Stimulated activated CD8-positive, alpha-beta memory T cell treated with anti-CD3 and anti-CD28 coated beads, Interleukin-7, amount 100 ng/mL, for 1 hour (primary cell): ENCODE results near the gene NFATC4.

Experiments
- DNase-seq, 2 donors: peaks; one replicate each; pipeline ENCODE4 v3.0.0-alpha.2; 2020; ENCODE audit warnings: low read depth in 2 of 2

NFATC4 gene

DNA sequence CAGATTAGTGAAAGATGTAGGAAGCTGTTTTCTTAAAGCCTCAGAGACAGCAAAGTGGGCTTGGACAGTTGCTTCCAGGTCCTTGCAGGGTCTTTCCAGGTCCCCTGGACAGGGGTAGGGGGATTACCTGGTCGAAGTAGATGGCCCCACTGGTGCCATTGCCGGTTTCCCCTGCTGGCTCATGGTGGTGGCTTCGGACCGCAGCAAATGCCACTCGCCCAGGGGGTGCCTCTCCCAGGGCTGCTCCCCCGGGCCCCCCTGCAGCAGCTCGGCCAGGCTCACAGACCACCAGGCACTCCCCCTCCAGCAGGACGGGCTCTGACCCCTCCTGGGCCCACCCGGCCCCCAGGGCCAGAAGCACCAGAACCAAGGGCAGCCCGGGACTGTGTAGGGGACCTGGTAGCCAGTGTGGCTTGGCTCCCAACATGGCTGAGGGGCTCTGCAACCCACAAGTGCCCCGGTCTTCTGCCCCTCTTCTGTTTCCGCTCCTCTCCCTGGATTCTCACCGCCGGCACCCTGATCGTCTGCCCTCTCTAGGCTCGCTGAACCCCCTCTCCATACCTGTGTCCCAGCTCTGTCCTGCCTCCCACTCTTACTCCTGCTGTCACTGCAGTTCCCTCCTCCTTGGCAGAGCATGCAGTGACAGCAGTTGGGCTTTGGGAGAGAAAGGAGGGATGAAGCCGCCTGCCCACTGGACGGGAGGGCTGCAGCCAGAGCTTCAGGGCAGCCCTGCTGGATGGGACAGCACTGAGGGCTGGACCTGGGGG, 60.8 kb downstream of the NFATC4 start:
- DNase-seq: no peak
